GM19193 (cell line): Measurements from ENCODE around the gene TEX2.

Experiments
- POLR2A ChIP-seq: IDR thresholded peaks from 4 replicates; pipeline ENCODE4 v1.6.1; 2011; ENCODE audit not compliant: insufficient read depth, insufficient read length; ENCODE audit errors: extremely low read depth

The TEX2 gene

DNA sequence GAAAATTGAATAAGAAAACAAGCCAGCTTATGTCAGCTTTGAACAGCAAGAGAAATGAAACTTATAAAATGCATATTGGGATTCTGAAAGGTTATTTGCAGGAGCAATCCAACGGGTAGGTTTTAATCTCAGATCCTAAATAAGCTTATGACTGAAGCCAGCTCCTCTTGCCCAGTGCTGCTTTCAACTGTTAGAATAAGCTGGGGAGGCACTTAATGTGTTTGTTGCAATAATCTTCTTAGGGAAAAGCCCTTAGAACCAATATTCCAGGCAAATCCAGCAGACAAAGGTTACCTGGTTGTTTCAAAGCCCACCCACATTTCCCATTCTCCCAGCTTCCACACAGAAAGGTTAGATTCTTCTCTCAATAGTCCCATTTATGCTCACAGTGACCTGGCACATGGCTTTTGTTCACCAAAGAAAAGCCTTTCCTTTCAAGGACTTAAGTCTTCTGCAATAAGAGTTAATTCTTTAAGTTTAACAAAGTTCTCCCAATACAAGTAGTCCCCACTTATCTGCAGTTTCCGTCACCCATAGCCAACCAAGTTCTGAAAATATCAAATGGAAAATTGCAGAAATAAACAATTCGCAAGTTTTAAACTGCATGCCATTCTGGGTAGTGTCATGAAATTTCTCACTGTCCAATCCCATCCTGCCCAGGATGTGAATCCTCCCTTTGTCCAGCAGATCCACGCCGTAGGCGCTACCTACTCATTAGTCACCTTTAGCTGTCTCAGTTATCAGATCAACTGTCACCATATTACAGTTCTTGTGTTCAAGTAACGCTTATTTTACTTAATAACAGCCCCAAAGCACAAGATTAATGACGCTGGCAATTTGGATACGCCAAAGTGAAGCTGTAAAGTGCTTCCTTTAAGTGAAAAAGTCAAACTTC lies 5.9 kb downstream of the TEX2 start:
- TF ChIP-seq POLR2A, result no peak

DNA sequence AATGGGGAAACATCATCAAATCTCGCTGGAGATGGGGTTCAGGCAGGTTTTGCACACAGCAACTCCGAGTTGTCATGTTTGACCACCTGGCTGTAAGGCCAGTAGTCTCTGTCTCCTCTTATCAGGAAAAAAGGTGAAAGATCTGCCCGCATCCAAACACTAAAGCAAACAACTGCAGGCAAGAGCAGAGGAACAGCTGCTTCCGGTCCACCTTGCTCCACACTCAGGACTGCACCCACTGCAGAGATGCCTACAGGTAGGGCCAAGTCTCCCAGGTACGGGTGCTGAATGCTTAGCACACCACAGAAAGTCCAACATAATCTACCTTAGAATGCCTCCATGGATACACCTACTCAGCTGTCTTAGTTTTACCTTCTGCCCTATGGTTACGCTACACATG lies 7.3 kb downstream of the TEX2 start:
- no peak for TF ChIP-seq POLR2A

DNA sequence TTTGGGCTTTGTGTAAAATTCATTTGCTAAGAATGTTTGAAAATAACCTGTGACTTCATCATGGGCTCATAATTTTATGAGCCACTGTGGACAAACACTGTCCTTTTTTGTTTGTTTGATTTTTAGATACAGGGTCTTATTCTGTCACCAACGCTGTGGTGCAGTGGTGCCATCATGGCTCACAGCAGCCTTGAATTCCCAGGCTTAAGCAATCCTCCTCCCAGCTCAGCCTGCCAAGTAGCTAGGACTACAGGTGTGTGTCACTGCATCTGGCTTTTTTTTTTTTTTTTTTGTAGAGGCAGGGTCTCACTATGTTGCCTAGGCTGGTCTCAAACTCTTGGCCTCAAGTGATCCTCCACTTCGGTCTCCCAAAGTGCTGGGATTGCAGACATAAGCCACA lies 8.3 kb downstream of the TEX2 start:
- TF ChIP-seq POLR2A, result no peak

DNA sequence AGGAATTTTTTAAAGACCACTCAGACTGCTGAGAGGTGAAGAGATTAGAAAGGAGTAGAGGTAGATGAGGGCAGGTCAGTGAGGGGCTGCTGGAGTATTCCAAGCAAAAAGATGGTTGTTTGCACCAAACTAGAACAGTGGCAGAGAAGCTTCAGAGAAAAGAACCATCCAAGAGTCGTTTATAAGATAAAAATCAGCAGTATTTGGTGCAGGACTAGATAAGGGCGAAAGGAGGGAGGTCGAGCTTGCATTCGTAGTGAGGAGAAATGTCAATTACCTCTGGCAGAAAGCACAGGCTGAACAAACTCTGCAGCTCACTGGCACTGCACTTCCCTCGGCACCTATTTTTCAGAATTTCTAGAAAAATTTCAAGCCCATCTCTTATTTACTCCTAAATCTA lies 9.6 kb downstream of the TEX2 start:
- TF ChIP-seq POLR2A, result no peak

DNA sequence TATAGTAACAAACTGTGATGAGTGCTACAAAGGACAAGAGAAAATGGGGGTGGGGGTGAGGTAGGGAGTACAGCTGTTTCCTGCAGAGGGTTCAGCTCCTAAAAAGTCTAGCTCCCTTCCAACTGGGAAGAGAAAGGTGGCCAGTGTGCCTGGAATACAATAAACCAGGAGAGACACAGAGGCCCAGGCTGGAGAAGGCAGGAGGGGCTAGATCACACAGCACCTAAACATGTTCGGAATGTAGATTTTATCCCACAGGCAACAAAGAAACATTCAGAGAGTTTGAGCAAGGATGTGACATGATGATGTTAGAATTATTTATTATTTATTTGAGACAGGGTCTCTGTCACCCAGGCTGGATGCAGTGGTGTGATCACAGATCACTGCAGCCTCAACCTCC lies 10.2 kb downstream of the TEX2 start:
- no peak for TF ChIP-seq POLR2A

DNA sequence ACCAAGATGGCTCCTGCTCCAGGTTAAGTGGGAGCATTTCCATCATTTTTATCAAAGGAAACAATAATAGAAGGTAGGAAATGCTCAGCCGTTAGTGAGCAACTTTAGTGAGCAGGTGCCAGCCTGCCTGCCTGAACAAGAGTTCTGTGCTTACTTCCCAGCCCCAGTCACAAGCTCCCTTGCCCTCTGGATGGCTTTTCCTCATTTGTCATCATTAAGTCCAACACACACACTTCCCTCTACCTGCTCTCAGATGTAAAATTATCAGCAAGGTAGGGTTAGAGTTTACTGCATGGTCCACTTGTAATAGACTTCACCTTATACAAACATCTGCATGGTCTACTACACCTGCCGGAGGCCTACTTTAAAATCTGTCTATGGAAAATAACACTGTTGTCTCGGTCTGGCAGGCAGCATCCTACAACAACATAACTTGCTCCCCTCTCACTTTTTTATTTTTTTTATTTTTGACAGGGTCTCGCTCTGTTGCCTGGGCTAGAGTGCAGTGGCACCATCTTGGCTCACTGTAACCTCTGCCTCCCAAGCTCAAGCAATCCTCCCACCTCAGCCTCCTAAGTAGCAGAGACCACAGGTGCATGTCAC lies 12.7 kb downstream of the TEX2 start:
- TF ChIP-seq POLR2A, result no peak

DNA sequence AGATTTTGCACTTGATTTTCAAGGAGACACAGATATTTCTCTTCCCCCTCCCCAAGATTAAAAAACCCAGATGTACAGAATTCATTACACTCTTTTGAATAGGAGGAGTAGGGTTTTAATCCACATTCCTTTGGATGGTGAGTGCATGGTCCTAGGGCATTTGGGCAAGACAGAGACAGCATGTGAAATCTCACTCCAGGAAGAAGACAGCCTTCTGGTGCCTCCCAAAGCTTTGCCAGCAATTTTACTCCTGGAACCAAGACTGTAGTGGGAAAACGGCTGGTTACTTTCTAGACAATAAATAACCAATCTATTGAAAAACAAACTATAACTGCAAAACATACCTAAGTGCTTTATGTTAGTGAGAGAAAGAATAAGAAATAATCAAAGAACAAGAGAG lies 15.2 kb downstream of the TEX2 start:
- no peak for TF ChIP-seq POLR2A

DNA sequence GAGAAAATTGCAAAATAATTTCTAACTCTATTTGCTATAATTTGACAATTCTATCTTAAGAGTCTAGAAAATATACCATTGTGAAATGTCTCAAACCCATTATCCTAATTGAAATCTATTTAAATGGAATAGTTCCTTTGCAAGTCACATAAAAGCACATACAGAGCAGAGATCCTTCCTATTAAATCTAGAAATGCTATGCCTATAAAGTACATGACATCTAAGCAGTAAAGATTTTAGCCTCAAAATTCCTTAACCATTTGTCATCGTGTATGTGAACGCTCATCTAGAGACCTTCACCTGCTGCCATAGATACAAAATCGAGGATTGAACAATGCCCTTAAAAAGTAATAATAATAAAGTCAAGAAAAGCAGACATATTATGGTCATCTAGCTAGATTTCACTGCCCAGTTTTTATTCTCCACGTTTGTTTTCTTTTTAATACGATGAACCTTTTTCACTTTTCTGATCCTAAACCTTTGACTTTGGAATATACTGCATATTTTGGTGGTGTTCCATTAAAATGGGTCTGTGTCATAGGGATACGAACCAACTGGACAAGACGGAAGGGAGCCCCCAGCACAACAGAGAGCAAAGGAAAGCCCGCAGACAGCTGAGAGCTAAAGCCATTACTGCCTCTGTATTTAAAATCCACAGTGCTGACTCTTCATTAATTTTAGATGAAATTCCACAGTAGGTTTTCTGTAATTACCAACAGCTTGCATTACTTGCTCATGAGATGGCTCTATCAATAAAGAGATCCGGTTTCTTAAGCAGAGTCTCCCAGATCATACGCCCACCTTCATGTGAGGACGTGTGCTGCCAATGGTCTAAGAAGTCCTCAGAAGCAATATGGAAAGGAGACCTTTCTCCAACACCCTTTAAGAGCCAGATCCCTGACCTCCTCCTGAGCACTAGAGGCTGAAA lies 17.6 kb downstream of the TEX2 start:
- TF ChIP-seq POLR2A, result no peak

DNA sequence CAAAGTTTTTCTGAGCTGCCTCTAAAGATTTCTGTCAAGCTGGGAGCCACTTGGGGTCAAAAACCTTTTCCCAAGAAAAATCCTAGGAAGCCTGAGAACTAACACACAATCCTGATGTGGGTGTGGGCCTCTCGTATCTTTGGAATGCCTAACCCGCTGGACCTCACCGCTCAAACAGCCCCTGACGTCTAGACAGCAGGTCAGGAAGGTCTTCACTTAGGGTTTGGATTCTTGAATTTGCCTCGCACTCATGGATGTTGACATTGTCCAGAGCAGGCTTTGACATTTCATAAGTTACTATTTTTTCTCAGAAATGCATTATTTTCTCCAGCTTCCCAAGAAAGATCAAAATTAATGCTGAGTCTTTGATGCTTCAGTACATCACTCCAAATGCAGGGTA lies 18.9 kb downstream of the TEX2 start:
- no peak for TF ChIP-seq POLR2A

DNA sequence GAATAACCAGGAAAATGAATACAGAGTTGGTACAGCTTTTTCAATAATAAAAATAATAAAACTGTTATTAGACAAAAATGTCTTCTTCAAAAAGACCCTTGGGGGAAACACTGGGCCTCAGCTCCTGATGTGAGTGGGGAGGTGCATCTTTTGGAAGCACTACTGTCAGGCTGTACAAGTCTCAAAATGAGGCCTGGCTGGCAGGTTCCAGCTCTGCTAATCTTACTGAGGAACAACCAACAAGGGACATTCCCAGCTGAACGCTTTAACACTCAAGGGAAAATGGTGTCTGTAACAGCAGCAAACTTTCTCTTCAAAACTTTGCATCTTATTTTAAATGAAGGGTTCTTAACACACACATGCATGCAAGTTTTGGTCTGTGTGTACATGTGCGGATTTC lies 19.7 kb downstream of the TEX2 start:
- TF ChIP-seq POLR2A, result no peak

DNA sequence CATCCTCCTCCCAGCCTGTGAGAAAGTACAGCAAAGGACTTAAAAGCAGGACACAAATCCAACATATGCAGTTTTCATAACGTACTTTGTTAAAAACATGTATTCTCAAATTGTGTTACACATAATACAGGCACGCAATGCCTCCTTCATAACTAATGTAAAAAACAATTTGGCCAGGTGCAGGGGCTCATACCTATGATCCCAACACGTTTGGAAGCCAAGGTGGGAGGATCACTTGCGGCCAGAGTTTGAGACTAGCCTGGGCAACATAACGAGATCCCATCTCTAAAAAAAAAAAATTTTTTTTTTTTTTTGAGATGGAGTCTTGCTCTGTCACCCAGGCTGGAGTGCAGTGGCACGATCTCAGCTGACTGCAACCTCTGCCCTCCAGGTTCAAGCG lies 20.4 kb downstream of the TEX2 start:
- no peak for TF ChIP-seq POLR2A

DNA sequence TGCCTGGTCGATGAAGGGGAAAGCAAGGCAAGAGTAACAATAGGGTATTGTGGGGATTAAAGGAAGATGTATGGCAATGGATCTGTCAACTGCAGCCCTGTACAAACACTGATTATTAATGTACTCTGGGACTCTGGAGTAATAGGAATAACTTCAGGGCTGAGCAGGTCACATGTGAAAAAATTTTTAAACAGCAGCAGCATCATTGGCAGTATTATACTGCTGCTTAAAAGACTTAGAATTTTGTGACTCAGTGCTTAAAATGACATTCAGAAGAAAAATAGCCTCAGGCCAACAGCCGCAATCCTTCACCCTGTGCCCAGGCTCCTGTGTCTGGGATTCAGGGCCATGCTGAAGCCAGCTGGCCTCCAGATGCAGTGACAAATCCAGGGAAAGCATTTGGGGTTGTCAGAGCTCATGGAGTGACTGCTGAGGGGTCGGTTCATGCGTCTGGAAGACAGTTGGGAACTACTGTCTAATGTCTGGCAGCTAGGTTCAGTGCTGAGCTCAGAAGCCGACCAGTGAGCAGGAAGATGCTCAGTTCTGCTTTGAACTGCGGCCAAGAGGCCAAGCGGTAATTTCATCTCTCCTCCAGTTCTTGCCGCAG lies 22.2 kb downstream of the TEX2 start:
- no peak for TF ChIP-seq POLR2A

DNA sequence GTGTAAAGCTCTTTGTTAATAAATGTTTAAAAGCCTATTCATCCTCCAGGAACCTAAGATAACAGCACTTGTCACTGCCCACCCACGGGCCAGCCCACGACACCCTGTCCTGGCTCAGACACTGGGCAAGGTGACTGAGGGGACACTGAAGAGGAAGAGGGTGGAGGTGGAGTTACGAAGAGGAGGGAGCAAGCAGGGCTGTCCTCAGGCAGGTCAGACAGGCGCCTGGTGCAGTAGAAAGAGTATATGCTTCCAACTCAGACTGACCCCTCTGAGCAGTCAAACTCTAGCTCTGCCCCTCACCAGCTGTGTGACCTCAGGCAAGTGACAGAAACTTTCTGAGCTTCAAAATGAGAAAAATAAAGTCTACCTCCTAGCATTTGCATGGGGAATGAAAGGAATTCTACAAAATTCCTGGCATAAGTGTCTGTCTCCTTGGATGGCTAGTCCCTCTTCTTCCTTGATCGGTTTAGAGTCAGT lies 22.8 kb downstream of the TEX2 start:
- TF ChIP-seq POLR2A, result no peak

DNA sequence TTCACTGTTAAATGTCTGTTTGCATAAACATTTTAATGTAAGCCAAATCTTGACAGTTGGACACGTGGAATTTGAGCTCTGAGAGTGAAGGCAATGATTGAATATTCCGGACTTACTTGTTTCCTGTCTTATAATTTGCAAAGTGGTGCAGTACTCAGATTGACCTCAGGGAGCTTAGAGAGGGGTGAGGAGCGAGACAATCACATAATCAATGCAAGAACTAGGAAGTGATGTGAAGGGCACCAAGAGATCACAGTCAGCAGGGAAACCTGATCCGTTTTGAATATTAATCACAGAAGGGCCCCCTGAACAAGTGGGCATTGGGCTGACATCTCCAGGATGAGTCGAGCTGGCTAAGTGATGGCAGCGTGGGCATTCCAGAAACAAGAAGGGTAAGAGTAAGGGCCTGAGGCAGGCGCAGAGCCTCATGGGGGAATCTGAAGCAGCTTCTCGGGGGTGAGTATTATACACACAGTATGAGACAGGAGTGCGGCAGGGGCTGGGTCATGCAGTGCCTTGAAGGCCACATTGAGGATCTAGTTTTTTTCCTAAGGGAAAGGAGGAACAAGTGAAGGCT lies 26.1 kb downstream of the TEX2 start:
- TF ChIP-seq POLR2A, result no peak

DNA sequence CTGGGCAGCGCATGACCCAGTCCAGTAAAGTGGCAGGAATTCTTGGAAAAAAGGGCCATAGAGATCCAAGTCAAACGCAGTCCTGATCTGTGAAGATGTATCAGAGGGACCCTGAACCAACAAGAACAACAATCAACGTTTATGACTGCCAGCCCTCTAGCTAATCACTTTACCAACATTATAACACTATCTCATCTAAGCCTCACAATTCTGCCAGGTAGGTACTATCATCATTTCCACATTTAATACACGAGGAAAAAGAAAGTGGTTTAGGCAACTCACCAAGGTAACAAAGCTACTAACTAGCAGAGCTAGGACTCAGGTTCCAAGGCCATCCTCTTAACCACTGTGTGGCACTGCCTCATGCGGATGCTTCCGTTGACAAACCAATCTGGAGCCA lies 28.1 kb downstream of the TEX2 start:
- TF ChIP-seq POLR2A, result no peak
